Prostate gland (tissue), 2 donors: ENCODE results near the gene CLBA1. TPM values are rescaled to one million over a fixed set of nuclear protein-coding genes. Genes with fewer than 3 reads are reported as not detected.
A peak's percentile ranks its signal among the peaks of the same experiment; 100 is the strongest.
"Not testable (repeated sequence)": the region's sequence is repeated elsewhere in the genome, so short reads cannot be mapped to it uniquely, and the experiment has no call there.

Experiments
- DNase-seq: peaks from one replicate; pipeline ENCODE4 v3.0.0-alpha.2; 2019; ENCODE audit warnings: low spot score
- H3K27ac ChIP-seq, 2 donors: fragments of 200-600 bp; sonication (generic); 2 replicates each; pipeline ENCODE4 v1.5.1; 2017 to 2019
- H3K27me3 ChIP-seq: fragments of 200-600 bp; sonication (generic); replicated peaks from 2 replicates; pipeline ENCODE4 v1.5.1; 2019; ENCODE audit not compliant: insufficient read depth
- H3K36me3 ChIP-seq, 2 donors: fragments of 200-600 bp; sonication (generic); 1 replicate in 1 of 2; 2 replicates in 1 of 2; pipeline versions ENCODE4 v1.5.1 to v1.8.1; 2017 to 2019
- H3K4me1 ChIP-seq: fragments of 200-600 bp; sonication (generic); replicated peaks from 2 replicates; pipeline ENCODE4 v1.5.1; 2019
- H3K4me3 ChIP-seq, 2 donors: fragments of 200-600 bp; sonication (generic); 2 replicates each; pipeline ENCODE4 v1.5.1; 2017 to 2019
- H3K9me3 ChIP-seq: fragments of 200-600 bp; sonication (generic); 2 replicates; pipeline ENCODE4 v1.5.1; 2017
- CTCF ChIP-seq, 4 experiments: fragments of 200-600 bp in 2 of 4; fragments of 450-650 bp in 2 of 4; sonication (generic) in 2 of 4; IDR thresholded peaks; 1 replicate in 3 of 4; 2 replicates in 1 of 4; pipeline ENCODE4 v1.5.1; 2016 to 2019; ENCODE audit warnings: antibody characterized with exemption in 4 of 4, mild to moderate bottlenecking in 2 of 4, moderate library complexity in 2 of 4
- POLR2A ChIP-seq: fragments of 450-650 bp; IDR thresholded peaks from one replicate; pipeline ENCODE4 v1.6.1; 2016; ENCODE audit warnings: antibody characterized with exemption, mild to moderate bottlenecking
- POLR2AphosphoS5 ChIP-seq: sonication (generic); formaldehyde crosslinking; IDR thresholded peaks from one replicate; pipeline ENCODE4 v1.6.1; 2017; ENCODE audit warnings: antibody characterized with exemption
- WGBS: methylation state at CpG from one replicate; pipeline ENCODE4 v1.1.5; 2018; 5-methylcytosine and 5-hydroxymethylcytosine counted together
- intact Hi-C: fragments of 100-400 bp; cut with DNase I; formaldehyde crosslinking; loops from one replicate; pipeline ENCODE4 v1.14.2; 2022
- total RNA-seq, 2 donors: library from RNA; depleted of rRNA; stranded (reverse); fragments of >200 nt; gene quantifications; one replicate each; pipeline ENCODE4 v1.1.0, GENCODE V29; 2016

The CLBA1 gene
- total RNA-seq, 2 donors from 2014 or later: 15.2 to 19.3 TPM

GRCh38 chr14:105026802-105027563 is 41.4 kb downstream of the CLBA1 start:
- intact Hi-C loops: no loop called here
- no peaks in the 10 kb centered on the region for H3K27me3 ChIP-seq
- WGBS: 10% methylated on average over 1 of the region's 1 CpG

GRCh38 chr14:105027718-105028117 is 42.1 kb downstream of the CLBA1 start:
- 58% methylated on average over 4 of the region's 4 CpGs for WGBS
- H3K4me3 ChIP-seq, H3K27ac ChIP-seq, H3K9me3 ChIP-seq, DNase-seq, H3K27me3 ChIP-seq, H3K36me3 ChIP-seq, intact Hi-C loops, H3K4me1 ChIP-seq: not testable (repeated sequence)

More at GRCh38 chr14:105026802-105027563, 41.4 kb downstream of the CLBA1 start:
- no peak for TF ChIP-seq POLR2A
- no peak for TF ChIP-seq CTCF (IDR thresholded peaks at IDR 0.05)
- TF ChIP-seq POLR2AphosphoS5: no peak
- H3K9me3 ChIP-seq: no peaks in the 10 kb centered on the region
- H3K4me1 ChIP-seq: no peaks in the 10 kb centered on the region
- H3K27ac ChIP-seq: no peak overlapping the region
- H3K36me3 ChIP-seq: no peaks in the 10 kb centered on the region
- no peak overlapping the region for H3K4me3 ChIP-seq
- DNase-seq: no peak

GRCh38 chr14:105028251-105028927 is 42.8 kb downstream of the CLBA1 start:
- WGBS: 57% methylated on average over 12 of the region's 12 CpGs
- no peak overlapping the region for H3K4me3 ChIP-seq
- no peaks in the 10 kb centered on the region for H3K36me3 ChIP-seq
- H3K27ac ChIP-seq: no peak overlapping the region
- intact Hi-C loops: no loop called here
- TF ChIP-seq CTCF (IDR thresholded peaks at IDR 0.05): no peak
- peak; percentile 17 for TF ChIP-seq POLR2A
- TF ChIP-seq POLR2AphosphoS5: no peak
- H3K4me1 ChIP-seq: no peaks in the 10 kb centered on the region
- H3K27me3 ChIP-seq: no peaks in the 10 kb centered on the region
- DNase-seq: no peak
- H3K9me3 ChIP-seq: no peaks in the 10 kb centered on the region

GRCh38 chr14:105029402-105029801 is 43.8 kb downstream of the CLBA1 start:
- TF ChIP-seq CTCF (IDR thresholded peaks at IDR 0.05) (no peak), POLR2AphosphoS5 (no peak), POLR2A (no peak)
- Histone ChIP-seq H3K27me3 (no peaks in the 10 kb centered on the region), H3K4me1 (no peaks in the 10 kb centered on the region), H3K4me3 (no peak overlapping the region), H3K27ac (no peak overlapping the region), H3K36me3 (no peaks in the 10 kb centered on the region), H3K9me3 (no peaks in the 10 kb centered on the region)
- intact Hi-C loops: no loop called here
- DNase-seq: no peak
- WGBS: 74% methylated on average over 7 of the region's 7 CpGs

- intact Hi-C loops: no loop called here
- TF ChIP-seq POLR2A (no peak), CTCF (IDR thresholded peaks at IDR 0.05) (no peak), POLR2AphosphoS5 (no peak)
- Histone ChIP-seq H3K27me3 (no peaks in the 10 kb centered on the region), H3K36me3 (no peaks in the 10 kb centered on the region), H3K9me3 (no peaks in the 10 kb centered on the region), H3K4me3 (no peak overlapping the region), H3K27ac (no peak overlapping the region), H3K4me1 (no peaks in the 10 kb centered on the region)
- WGBS: 77% methylated on average over 2 of the region's 2 CpGs
- no peak for DNase-seq
These were observed 44.6 kb downstream of the CLBA1 start for GRCh38 chr14:105030194-105030593.
